Measurements from ENCODE around the gene GOLGA6D. TPM values are rescaled to one million over a fixed set of nuclear protein-coding genes. Genes with fewer than 3 reads are reported as not detected.

Gene GOLGA6D
- total RNA-seq, 1 experiment from 2014 or later, result 0.35 TPM

DNA sequence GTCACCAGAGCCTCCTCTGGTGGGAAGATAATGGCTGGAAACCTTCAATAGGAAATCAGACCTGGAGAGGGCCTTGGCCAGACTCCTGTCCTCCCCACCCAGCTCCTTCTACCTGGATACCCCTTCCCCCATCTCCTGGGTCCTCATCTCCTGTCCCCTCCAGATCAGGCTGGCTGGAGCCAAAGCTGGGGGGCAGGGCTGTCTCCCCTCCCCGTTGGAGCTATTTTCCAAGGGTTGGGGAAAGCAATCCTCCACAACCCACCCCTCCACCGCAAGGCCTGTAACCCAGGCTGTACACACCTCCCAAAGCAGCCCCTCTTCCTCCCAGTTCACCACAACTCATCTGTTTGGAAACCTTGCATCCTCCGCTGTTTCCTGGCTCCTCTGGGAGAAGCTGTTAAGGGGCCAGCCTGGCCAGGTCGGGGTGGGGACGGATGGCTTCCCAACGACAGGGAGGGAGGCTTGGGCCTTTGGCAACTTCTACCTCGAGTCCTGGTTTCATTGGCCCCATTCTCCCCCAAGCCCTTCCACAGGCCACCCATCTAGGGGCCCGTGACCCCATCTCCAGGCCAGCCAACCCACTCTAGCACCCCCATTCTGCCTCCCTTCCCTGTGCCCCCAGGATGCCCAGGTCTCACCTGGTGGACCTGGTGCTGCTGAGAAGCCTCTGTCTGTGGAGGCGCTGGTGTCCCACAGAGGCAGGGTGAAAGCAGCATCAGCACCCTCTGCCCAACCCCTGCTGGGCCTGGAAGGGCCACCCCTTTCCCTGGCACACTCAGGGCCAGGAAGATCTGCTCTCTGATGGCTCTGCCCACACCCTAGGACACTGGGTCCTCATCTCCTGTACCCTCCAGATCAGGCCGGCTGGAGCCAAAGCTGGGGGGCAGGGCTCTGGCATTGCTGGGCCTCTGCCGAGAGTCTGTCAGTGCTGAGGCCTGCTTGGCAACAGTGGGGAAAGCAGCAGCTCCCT is 46.6 kb upstream of the GOLGA6D start:
- H2AK5ac ChIP-seq (ENCODE audit: insufficient read length, low read length), result no peak overlapping the region
- H2BK20ac ChIP-seq (ENCODE audit: low read depth, low read length, poor library complexity, severe bottlenecking), result no peak overlapping the region
- no peaks in the 10 kb centered on the region for H3K27me3 ChIP-seq (ENCODE audit: insufficient read depth, low read length)
- H4K20me1 ChIP-seq (ENCODE audit: control insufficient read depth, insufficient read depth, insufficient read length), result no peaks in the 10 kb centered on the region
- no peak overlapping the region for H4K8ac ChIP-seq (replicated peaks; ENCODE audit: insufficient read length, low read depth, low read length)
- WGBS (ENCODE audit: extremely low coverage, insufficient read length, low lambda C conversion rate), result no CpG with 5 or more reads among the region's 11 CpGs
- no peak overlapping the region for H2BK12ac ChIP-seq (ENCODE audit: insufficient read length, low read depth, low read length)
- H3K18ac ChIP-seq (ENCODE audit: insufficient read length, low read depth, low read length), result no peak overlapping the region
- H3K79me2 ChIP-seq (ENCODE audit: insufficient read depth, low read length), result no peaks in the 10 kb centered on the region
- DNase-seq, result no peak
- no peak overlapping the region for H3K9ac ChIP-seq (ENCODE audit: extremely low read depth, insufficient read length, low read length)
- H3K36me3 Mint-ChIP-seq (ENCODE audit: insufficient read depth in 1 of 3, low read depth in 3 of 3), result peaks cover 0 to 2% (median 0%) of the 10 kb centered on the region in 3 experiments; a peak in 2 of 7 replicates
- TF ChIP-seq, protein P1, sequence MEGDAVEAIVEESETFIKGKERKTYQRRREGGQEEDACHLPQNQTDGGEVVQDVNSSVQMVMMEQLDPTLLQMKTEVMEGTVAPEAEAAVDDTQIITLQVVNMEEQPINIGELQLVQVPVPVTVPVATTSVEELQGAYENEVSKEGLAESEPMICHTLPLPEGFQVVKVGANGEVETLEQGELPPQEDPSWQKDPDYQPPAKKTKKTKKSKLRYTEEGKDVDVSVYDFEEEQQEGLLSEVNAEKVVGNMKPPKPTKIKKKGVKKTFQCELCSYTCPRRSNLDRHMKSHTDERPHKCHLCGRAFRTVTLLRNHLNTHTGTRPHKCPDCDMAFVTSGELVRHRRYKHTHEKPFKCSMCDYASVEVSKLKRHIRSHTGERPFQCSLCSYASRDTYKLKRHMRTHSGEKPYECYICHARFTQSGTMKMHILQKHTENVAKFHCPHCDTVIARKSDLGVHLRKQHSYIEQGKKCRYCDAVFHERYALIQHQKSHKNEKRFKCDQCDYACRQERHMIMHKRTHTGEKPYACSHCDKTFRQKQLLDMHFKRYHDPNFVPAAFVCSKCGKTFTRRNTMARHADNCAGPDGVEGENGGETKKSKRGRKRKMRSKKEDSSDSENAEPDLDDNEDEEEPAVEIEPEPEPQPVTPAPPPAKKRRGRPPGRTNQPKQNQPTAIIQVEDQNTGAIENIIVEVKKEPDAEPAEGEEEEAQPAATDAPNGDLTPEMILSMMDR (conservative IDR thresholded peaks at IDR 0.05), result no peak
- H3T11ph ChIP-seq (ENCODE audit: low read length), result no peak overlapping the region
- no peaks in the 10 kb centered on the region; the same call in 1 of the 2 replicates for H3K4me1 ChIP-seq (ENCODE audit: insufficient read depth, low read length)
- peaks cover 0 to 11% of the 10 kb centered on the region in 2 experiments; a peak in 2 of 4 replicates for H3K4me1 Mint-ChIP-seq
- H3K4me3 Mint-ChIP-seq, result no peak overlapping the region
- H2BK5ac ChIP-seq (ENCODE audit: insufficient read length, low read length), result no peak overlapping the region
- H3K4me2 ChIP-seq (ENCODE audit: insufficient read depth, insufficient read length, low read length), result no peak overlapping the region
- no peak overlapping the region for H2BK120ac ChIP-seq (ENCODE audit: low read depth, low read length, poor library complexity, severe bottlenecking)
- H3K27ac Mint-ChIP-seq, result no peak overlapping the region; a peak in 1 of 7 replicates
- H3K23me2 ChIP-seq (ENCODE audit: insufficient read length, low read depth, low read length, poor library complexity, severe bottlenecking), result no peaks in the 10 kb centered on the region
- H4K91ac ChIP-seq (ENCODE audit: insufficient read length, low read depth, low read length), result no peak overlapping the region
- H3K9me3 Mint-ChIP-seq, result no peaks in the 10 kb centered on the region; a peak in 1 of 5 replicates
- no peaks in the 10 kb centered on the region for H3K79me1 ChIP-seq (ENCODE audit: insufficient read depth, low read depth, low read length, poor library complexity, severe bottlenecking)
- H2BK15ac ChIP-seq (ENCODE audit: low read depth, low read length), result no peak overlapping the region
- H4K5ac ChIP-seq (ENCODE audit: insufficient read length, low read depth, low read length), result no peak overlapping the region
- H2AFZ ChIP-seq (ENCODE audit: low read length), result no peak overlapping the region
- H3K56ac ChIP-seq (ENCODE audit: insufficient read length, low read depth, low read length), result no peak overlapping the region
- no peak overlapping the region for H3K27ac ChIP-seq (ENCODE audit: insufficient read length, low read depth, low read length)
- no peaks in the 10 kb centered on the region for H3K9me3 ChIP-seq (ENCODE audit: control insufficient read depth, low read depth, low read length)
- H3K27me3 Mint-ChIP-seq (ENCODE audit: low read depth), result peaks cover 41% of the 10 kb centered on the region
- H3K4ac ChIP-seq (ENCODE audit: low read depth, low read length), result no peak overlapping the region
- H3K14ac ChIP-seq (ENCODE audit: insufficient read depth, low read length), result no peak overlapping the region
- H3K23ac ChIP-seq (ENCODE audit: insufficient read length, low read depth, low read length), result no peak overlapping the region

Data from H9 (cell line).